HG02763 (cell line): ENCODE data around the gene NUDT5.
"Not testable (repeated sequence)": the region's sequence is repeated elsewhere in the genome, so short reads cannot be mapped to it uniquely, and the experiment has no call there.

Experiments used
- ATAC-seq: cut with Tn5 transposase; IDR thresholded peaks from one replicate; pipeline ENCODE4 v1.9.1; 2021; ENCODE audit warnings: mild to moderate bottlenecking, moderate library complexity; ENCODE audit not compliant: unreplicated experiment

The NUDT5 gene

DNA sequence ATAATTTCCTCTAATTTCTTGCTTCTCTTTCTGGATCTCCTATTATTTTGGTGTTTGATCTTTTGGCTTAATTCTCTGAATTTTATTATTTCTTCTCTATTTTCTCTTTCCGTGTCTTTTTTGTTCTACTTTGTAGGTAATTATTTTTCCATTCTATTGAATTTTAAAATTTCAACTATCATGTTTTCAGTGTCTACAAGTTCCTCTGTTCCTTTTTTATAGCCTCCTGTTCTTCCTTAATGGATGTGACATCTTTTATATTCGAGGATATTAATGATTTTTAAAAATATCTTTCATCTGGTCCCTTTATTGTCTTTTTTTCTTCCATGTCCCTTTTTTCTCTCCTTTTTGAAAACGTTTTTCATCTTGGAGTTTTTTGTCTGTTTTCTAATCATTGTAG, 11.4 kb upstream of the NUDT5 start:
- ATAC-seq, result no peak

GRCh38 chr10:12205082-12205481, 9.4 kb upstream of the NUDT5 start:
- no peak for ATAC-seq

DNA sequence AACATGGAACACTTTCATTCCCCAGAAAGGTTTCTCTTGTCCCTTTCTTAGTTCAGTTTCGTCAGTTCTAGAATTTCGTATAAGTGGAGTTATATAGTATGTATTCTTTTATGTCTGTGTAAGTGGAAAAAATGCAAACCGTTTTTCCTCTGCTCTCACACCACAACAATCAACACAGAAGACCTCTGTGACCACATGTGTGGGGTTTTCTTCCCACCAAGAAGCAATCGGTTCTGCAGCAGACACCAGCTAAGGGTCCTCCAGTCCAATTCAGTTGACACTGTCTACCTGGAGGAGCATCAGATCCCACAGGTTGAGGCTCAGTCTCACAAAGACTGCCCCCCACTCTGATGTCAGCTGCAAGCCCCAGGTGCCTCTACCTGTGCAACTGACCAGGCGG, 6.5 kb upstream of the NUDT5 start:
- no peak for ATAC-seq

DNA sequence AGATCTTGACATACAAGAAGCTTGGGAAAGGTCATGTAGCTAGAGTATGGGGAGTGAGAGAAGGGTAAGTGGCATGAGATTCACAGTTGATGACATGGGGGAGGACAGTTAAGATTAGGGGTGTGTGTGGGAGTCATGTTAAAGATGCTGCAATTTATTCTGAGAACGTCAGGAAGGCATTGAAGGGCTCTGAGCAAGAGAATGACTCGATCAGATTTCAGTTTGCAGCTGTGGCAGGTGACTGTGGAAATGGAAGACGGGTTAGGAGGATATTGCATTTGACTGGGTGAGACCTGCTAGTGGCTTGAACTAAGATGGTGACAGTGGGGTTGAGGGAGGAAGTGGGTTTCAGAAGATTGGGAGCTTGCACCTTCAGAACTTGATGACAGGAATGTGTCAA, 5.9 kb upstream of the NUDT5 start:
- ATAC-seq, result no peak

- no peak for ATAC-seq
Observed at GRCh38 chr10:12200850-12201249, 5.2 kb upstream of the NUDT5 start.

GRCh38 chr10:12198156-12198555, 2.5 kb upstream of the NUDT5 start:
- ATAC-seq, result no peak

- no peak for ATAC-seq
Observed at GRCh38 chr10:12196531-12197211, 980 bp upstream of the NUDT5 start.

- ATAC-seq, result peak; percentile 3
Observed at GRCh38 chr10:12195281-12195602, 449 bp downstream of the NUDT5 start.

- no peak for ATAC-seq
Observed at GRCh38 chr10:12194752-12195271, 879 bp downstream of the NUDT5 start.

DNA sequence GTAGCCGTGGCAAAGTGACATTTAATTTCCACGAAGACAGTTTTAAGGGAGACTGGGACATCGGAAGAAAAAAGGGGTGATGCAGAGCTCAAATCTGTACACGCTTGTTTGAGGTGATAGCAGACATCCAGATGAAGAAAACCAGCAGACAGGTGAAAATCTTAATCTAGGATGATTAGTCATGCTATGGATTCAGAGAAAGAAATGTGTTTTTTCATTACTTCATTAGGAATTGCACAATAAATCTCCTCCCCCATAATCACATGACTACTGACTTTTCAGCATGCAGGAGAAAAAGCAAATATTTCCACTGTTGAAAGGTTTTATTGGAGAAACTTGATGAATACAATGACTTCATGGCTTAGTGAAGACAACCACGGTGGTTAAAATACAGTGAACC, 2.5 kb downstream of the NUDT5 start:
- no peak for ATAC-seq

- no peak for ATAC-seq
Observed at GRCh38 chr10:12191715-12192114, 4.0 kb downstream of the NUDT5 start.

- ATAC-seq, result no peak
Observed at GRCh38 chr10:12189426-12189825, 6.3 kb downstream of the NUDT5 start.

- ATAC-seq, result no peak
Observed at GRCh38 chr10:12188656-12189055, 7.0 kb downstream of the NUDT5 start.

- no peak for ATAC-seq
Observed at GRCh38 chr10:12187321-12187905, 8.3 kb downstream of the NUDT5 start.

DNA sequence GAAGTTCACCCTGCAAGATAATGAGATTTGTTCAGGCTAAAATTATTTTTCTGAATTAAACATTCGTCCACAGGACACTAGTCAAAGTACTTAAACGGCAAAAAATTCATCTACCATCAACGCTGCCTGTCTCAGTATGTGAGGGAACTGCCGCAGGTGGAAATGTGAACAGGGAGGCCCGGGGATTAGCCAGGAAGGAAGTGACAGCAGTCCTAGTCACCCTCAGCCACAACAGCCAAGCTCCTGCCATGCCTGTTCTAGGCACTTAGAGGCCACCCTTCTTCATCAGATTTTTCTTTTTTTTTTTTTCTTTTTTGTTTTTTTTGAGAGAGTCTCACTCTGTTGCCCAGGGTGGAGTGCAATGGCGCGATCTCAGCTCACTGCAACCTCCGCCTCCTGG, 9.4 kb downstream of the NUDT5 start:
- no peak for ATAC-seq

GRCh38 chr10:12184165-12184564, 11.5 kb downstream of the NUDT5 start:
- ATAC-seq, result no peak

DNA sequence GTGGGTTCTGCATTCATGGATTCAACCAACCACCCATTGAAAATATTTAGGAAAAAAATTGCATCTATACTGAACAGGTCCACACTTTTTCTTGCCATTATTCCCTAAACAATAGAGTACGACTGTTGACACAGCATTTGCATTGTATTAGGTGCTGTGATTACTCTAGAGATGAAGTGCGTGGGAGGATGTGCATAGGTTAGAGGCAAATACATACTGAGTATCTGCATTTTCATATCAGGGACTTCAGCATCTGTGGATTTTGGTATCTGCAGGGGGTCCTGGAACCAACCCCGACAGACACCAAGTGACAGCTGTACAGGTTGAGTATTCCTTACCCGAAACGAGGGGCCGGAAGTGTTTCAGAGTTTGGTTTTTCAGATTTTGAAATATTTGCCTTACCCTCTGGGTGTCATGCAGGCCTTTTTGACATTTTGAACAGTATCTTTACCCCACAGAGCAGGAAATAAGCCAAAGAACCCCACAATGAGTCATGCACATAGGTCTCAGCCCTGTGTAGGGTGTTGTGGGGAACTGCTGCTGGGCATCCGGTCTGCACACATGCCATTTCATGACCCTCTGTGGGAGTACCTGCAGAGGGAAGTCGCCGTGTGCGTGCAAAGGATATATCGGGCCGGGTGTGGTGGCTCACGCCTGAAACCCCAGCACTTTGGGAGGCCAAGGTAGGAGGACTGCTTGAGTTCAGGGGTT, 14.5 kb downstream of the NUDT5 start:
- no peak for ATAC-seq

- ATAC-seq, result no peak
Observed at GRCh38 chr10:12180221-12180974, 15.3 kb downstream of the NUDT5 start.

GRCh38 chr10:12179606-12180170, 16.0 kb downstream of the NUDT5 start:
- ATAC-seq, result no peak

GRCh38 chr10:12177642-12178041, 18.0 kb downstream of the NUDT5 start:
- no peak for ATAC-seq

- not testable (repeated sequence) for ATAC-seq
Observed at GRCh38 chr10:12171512-12171911, 24.2 kb downstream of the NUDT5 start.
